Transverse colon (tissue), 4 donors: ENCODE results near the gene KIF1A.

Experiments used
- EP300 ChIP-seq: sonication (generic); formaldehyde crosslinking; IDR thresholded peaks from one replicate; pipeline ENCODE4 v1.6.1; 2017; ENCODE audit warnings: antibody characterized with exemption, low read depth
- POLR2A ChIP-seq: fragments of 450-650 bp; IDR thresholded peaks from one replicate; pipeline ENCODE4 v1.6.1; 2016; ENCODE audit warnings: antibody characterized with exemption, mild to moderate bottlenecking, moderate library complexity
- POLR2AphosphoS5 ChIP-seq, 3 donors: sonication (generic); formaldehyde crosslinking; IDR thresholded peaks; one replicate each; pipeline ENCODE4 v1.6.1; 2016; ENCODE audit warnings: antibody characterized with exemption in 3 of 3
- TF ChIP-seq, protein P1 (sequence below), 5 experiments: fragments of 200-600 bp in 3 of 5; fragments of 450-650 bp in 2 of 5; sonication (generic) in 3 of 5; IDR thresholded peaks; 1 replicate in 2 of 5; 2 replicates in 3 of 5; pipeline ENCODE4 v1.5.1; 2016 to 2017; ENCODE audit warnings: antibody characterized with exemption in 5 of 5, inconsistent platforms in 3 of 5, mild to moderate bottlenecking in 2 of 5, moderate library complexity in 1 of 5

DNA sequence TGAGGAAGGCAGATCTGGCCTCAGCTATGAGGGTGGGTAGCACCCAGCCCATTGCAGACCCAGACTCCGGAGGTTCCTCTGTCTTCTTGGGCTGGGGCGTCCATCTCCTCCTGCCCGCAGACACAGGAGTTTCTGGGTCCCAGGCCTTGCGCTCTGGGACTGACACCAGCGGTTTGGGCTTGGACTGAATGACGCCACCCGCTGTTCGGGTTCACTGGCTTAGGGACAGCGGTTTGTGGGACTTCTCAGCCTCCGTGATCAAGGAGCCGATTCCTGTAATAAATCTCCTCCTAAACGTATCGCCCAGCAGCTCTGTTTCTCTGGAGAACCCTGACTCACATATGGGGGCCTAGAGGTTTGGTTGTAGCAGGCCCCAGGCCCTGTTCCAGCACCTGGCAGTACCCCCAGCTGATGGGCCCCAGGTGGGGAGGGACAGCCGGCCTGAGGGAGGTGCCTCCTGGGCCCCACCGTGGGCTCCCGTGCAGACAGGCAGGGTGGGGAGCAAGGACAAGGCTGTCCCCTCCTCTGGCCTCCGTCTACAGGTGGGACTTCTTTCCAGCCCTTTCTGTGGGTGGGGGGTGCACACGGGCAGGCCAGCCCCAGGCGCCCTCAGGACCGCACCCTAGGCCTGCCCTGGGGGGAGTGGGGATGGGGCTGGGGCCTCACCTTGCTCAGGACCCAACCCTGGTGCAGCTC, 132.8 kb downstream of the KIF1A start:
- TF ChIP-seq POLR2A (no peak), EP300 (no peak), POLR2AphosphoS5 (IDR thresholded peaks at IDR 0.05) (no peak)
- TF ChIP-seq, protein P1, sequence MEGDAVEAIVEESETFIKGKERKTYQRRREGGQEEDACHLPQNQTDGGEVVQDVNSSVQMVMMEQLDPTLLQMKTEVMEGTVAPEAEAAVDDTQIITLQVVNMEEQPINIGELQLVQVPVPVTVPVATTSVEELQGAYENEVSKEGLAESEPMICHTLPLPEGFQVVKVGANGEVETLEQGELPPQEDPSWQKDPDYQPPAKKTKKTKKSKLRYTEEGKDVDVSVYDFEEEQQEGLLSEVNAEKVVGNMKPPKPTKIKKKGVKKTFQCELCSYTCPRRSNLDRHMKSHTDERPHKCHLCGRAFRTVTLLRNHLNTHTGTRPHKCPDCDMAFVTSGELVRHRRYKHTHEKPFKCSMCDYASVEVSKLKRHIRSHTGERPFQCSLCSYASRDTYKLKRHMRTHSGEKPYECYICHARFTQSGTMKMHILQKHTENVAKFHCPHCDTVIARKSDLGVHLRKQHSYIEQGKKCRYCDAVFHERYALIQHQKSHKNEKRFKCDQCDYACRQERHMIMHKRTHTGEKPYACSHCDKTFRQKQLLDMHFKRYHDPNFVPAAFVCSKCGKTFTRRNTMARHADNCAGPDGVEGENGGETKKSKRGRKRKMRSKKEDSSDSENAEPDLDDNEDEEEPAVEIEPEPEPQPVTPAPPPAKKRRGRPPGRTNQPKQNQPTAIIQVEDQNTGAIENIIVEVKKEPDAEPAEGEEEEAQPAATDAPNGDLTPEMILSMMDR (IDR thresholded peaks at IDR 0.05), result no peak
